CD4-positive, alpha-beta T cell (primary cell): ENCODE results near the gene CHAF1A. TPM values are rescaled to one million over a fixed set of nuclear protein-coding genes. Genes with fewer than 3 reads are reported as not detected.

Source experiments
- ATAC-seq: fragments of 200-7000 bp; cut with Tn5 transposase; one replicate; pipeline ENCODE4 v1.10.0; 2022; ENCODE audit warnings: mild to moderate bottlenecking; ENCODE audit not compliant: poor library complexity
- CTCF ChIA-PET: fragments of 350-600 bp; sonication (Branson Sonifier 250); formaldehyde crosslinking; loops from one replicate; lab custom pipeline; 2021; ENCODE audit warnings: antibody characterized with exemption, inconsistent platforms; lab: Charles Lee
- POLR2A ChIA-PET: fragments of 350-600 bp; sonication (Branson Sonifier 250); formaldehyde crosslinking; loops from one replicate; lab custom pipeline; 2021; ENCODE audit warnings: antibody characterized with exemption, inconsistent platforms; lab: Charles Lee
- DNase-seq, 14 experiments: peaks; one replicate each; pipeline ENCODE4 v3.0.0-alpha.2; 2013 to 2020; ENCODE audit warnings: mixed read lengths in 2 of 14
- H3K27ac ChIP-seq, 2 donors: one replicate each; pipeline versions ENCODE4 v1.5.1 to v1.7.0; 2013; ENCODE audit warnings: low read length in 2 of 2, low read depth in 1 of 2, mild to moderate bottlenecking in 1 of 2
- H3K27me3 ChIP-seq, 2 experiments: 1 replicate in 1 of 2; 2 replicates in 1 of 2; pipeline versions ENCODE4 v1.6.1 to v1.7.0; 2013; ENCODE audit warnings: low read length in 2 of 2, control low read depth in 1 of 2, mild to moderate bottlenecking in 1 of 2, moderate library complexity in 1 of 2; ENCODE audit not compliant: insufficient read depth in 2 of 2, control insufficient read depth in 1 of 2
- H3K36me3 ChIP-seq: one replicate; pipeline ENCODE4 v1.6.1; 2013; ENCODE audit warnings: low read length, control low read depth; ENCODE audit not compliant: insufficient read depth
- H3K4me1 ChIP-seq: one replicate; pipeline ENCODE4 v1.6.1; 2013; ENCODE audit warnings: low read length, control low read depth; ENCODE audit not compliant: insufficient read depth
- H3K4me3 ChIP-seq: one replicate; pipeline ENCODE4 v1.5.1; 2013; ENCODE audit warnings: mild to moderate bottlenecking, low read length, moderate library complexity
- H3K9me3 ChIP-seq, 2 experiments: 1 replicate in 1 of 2; 2 replicates in 1 of 2; pipeline versions ENCODE4 v1.6.1 to v1.7.0; 2013; ENCODE audit warnings: low read length in 2 of 2, mild to moderate bottlenecking in 2 of 2, control low read depth in 1 of 2, moderate library complexity in 1 of 2; ENCODE audit not compliant: control insufficient read depth in 1 of 2, insufficient read depth in 1 of 2
- H3K27ac Mint-ChIP-seq: one replicate; pipeline ENCODE4 v1.8.0; 2020; ENCODE audit warnings: mixed read lengths
- H3K27me3 Mint-ChIP-seq: one replicate; pipeline ENCODE4 v1.8.0; 2021; ENCODE audit warnings: mixed read lengths
- H3K36me3 Mint-ChIP-seq: one replicate; pipeline ENCODE4 v1.8.0; 2021; ENCODE audit warnings: low read depth, mixed read lengths
- H3K4me1 Mint-ChIP-seq: one replicate; pipeline ENCODE4 v1.8.0; 2021; ENCODE audit warnings: low read depth, mixed read lengths
- H3K4me3 Mint-ChIP-seq: one replicate; pipeline ENCODE4 v1.8.0; 2020; ENCODE audit warnings: mild to moderate bottlenecking, mixed read lengths
- H3K9me3 Mint-ChIP-seq: one replicate; pipeline ENCODE4 v1.8.0; 2020; ENCODE audit warnings: mixed read lengths
- CTCF ChIP-seq: fragments of 200-600 bp; IDR thresholded peaks from one replicate; pipeline ENCODE4 v1.8.0; 2022; ENCODE audit warnings: antibody characterized with exemption, mild to moderate bottlenecking
- intact Hi-C, 2 experiments: fragments of 100-400 bp; cut with DNase I in 1 of 2; cut with micrococcal nuclease in 1 of 2; formaldehyde crosslinking; loops; one replicate each; pipeline versions ENCODE4 v1.15.1 to v1.9.0; 2023 to 2025; cut with DNase I, micrococcal nuclease
- total RNA-seq, 174 experiments: library from RNA in 2 of 174; stranded (reverse) in 2 of 174; gene quantifications; one replicate each; pipeline ENCODE4 v1.2.3 and lab custom pipeline; 2021 to 2026

The CHAF1A gene
- total RNA-seq, 2 experiments from 2014 or later, result 27.5 to 27.8 TPM

- Mint-ChIP-seq H3K9me3 (no peaks in the 10 kb centered on the region), H3K4me1 (peaks cover 30% of the 10 kb centered on the region), H3K36me3 (peaks cover 7% of the 10 kb centered on the region), H3K27ac (peak overlapping the region; percentile 90), H3K4me3 (peak overlapping the region; percentile 90), H3K27me3 (no peaks in the 10 kb centered on the region)
- DNase-seq (peak; percentile 58 to 89 (median 70)), ATAC-seq (peak; percentile 74)
- TF ChIP-seq CTCF, result peak; percentile 65
- Histone ChIP-seq H3K27me3 (no peaks in the 10 kb centered on the region), H3K4me1 (peaks cover 75% of the 10 kb centered on the region), H3K36me3 (peaks cover 40% of the 10 kb centered on the region), H3K4me3 (peak overlapping the region; percentile 59), H3K27ac (peak overlapping the region; percentile 78 to 87), H3K9me3 (no peaks in the 10 kb centered on the region)
- CTCF ChIA-PET, result interaction anchor here (0.6 to 4.6 kb wide), 18 partner anchors 8 to 363 kb away, joined by 3 to 63 read pairs (median 4); partner anchors contain the start of genes CHAF1A, MPND, PIAS4 and SH3GL1
- intact Hi-C loops, result loop anchor here (1.0 kb wide), 2 partner anchors 10 to 30 kb away; partner anchors contain the start of gene SH3GL1 (in 2 of the 2)
- POLR2A ChIA-PET, result interaction anchor here (0.9 to 3.1 kb wide), 9 partner anchors 10 to 384 kb away, joined by 4 to 33 read pairs (median 5); partner anchors contain the start of genes CHAF1A, EEF2, HDGFL2 and MPND
These were observed 32.6 kb upstream of the CHAF1A start for GRCh38 chr19:4369888-4370260.

GRCh38 chr19:4370418-4371041, 31.9 kb upstream of the CHAF1A start:
- Histone ChIP-seq H3K27me3 (no peaks in the 10 kb centered on the region), H3K27ac (peak overlapping the region; percentile 78 to 87), H3K4me3 (peak overlapping the region; percentile 59), H3K4me1 (peaks cover 82% of the 10 kb centered on the region), H3K36me3 (peaks cover 33% of the 10 kb centered on the region), H3K9me3 (no peaks in the 10 kb centered on the region)
- Mint-ChIP-seq H3K27ac (peak overlapping the region; percentile 90), H3K9me3 (no peaks in the 10 kb centered on the region), H3K4me1 (peaks cover 31% of the 10 kb centered on the region), H3K27me3 (no peaks in the 10 kb centered on the region), H3K36me3 (peaks cover 7% of the 10 kb centered on the region), H3K4me3 (peak overlapping the region; percentile 38)
- ChIA-PET POLR2A (interaction anchor here (0.9 to 3.1 kb wide), 9 partner anchors 9 to 385 kb away, joined by 4 to 33 read pairs (median 5); partner anchors contain the start of genes CHAF1A, EEF2, HDGFL2 and MPND), CTCF (interaction anchor here (0.6 to 4.6 kb wide), 16 partner anchors 7 to 363 kb away, joined by 3 to 63 read pairs (median 5); partner anchors contain the start of genes CHAF1A, MPND, PIAS4 and SH3GL1)
- DNase-seq (no peak), ATAC-seq (no peak)
- no peak for TF ChIP-seq CTCF
- intact Hi-C loops, result loop anchor here in 1 of 2 experiments (1.0 kb wide), 1 partner anchor 10 kb away; no protein-coding TSS in a partner anchor

- H3K9me3 ChIP-seq, result no peaks in the 10 kb centered on the region
- peaks cover 7% of the 10 kb centered on the region for H3K36me3 Mint-ChIP-seq
- no peak overlapping the region for H3K4me3 Mint-ChIP-seq
- H3K27me3 Mint-ChIP-seq, result no peaks in the 10 kb centered on the region
- no peaks in the 10 kb centered on the region for H3K9me3 Mint-ChIP-seq
- H3K27ac Mint-ChIP-seq, result peak overlapping the region; percentile 90
- H3K4me3 ChIP-seq, result no peak overlapping the region
- DNase-seq (no peak), ATAC-seq (no peak)
- intact Hi-C loops, result no loop called here
- no peak for TF ChIP-seq CTCF
- H3K4me1 ChIP-seq, result peaks cover 92% of the 10 kb centered on the region
- H3K36me3 ChIP-seq, result peaks cover 27% of the 10 kb centered on the region
- CTCF ChIA-PET, result no interaction called here
- POLR2A ChIA-PET, result interaction anchor here (2.0 to 3.1 kb wide), 2 partner anchors 8 to 30 kb away, joined by 8 to 33 read pairs; partner anchors contain the start of genes CHAF1A and SH3GL1
- peak overlapping the region in 1 of 2 donors; percentile 78 for H3K27ac ChIP-seq
- H3K4me1 Mint-ChIP-seq, result peaks cover 39% of the 10 kb centered on the region
- H3K27me3 ChIP-seq, result no peaks in the 10 kb centered on the region
These were observed 30.9 kb upstream of the CHAF1A start for GRCh38 chr19:4371247-4372164.
